Astrocyte (in vitro differentiated cells and primary cell): Measurements from ENCODE around the gene SLC39A10.

Experiments
- EZH2 ChIP-seq: IDR thresholded peaks from 2 replicates; pipeline ENCODE4 v1.6.1; 2012; ENCODE audit warnings: mild to moderate bottlenecking, low read length, inconsistent platforms; ENCODE audit not compliant: insufficient read depth
- TF ChIP-seq, protein P1 (sequence below): IDR thresholded peaks from 2 replicates; pipeline ENCODE4 v1.5.1; 2011; ENCODE audit warnings: low read depth, mild to moderate bottlenecking, inconsistent platforms, low read length, moderate library complexity; ENCODE audit not compliant: insufficient read depth

- TF ChIP-seq, protein P1, sequence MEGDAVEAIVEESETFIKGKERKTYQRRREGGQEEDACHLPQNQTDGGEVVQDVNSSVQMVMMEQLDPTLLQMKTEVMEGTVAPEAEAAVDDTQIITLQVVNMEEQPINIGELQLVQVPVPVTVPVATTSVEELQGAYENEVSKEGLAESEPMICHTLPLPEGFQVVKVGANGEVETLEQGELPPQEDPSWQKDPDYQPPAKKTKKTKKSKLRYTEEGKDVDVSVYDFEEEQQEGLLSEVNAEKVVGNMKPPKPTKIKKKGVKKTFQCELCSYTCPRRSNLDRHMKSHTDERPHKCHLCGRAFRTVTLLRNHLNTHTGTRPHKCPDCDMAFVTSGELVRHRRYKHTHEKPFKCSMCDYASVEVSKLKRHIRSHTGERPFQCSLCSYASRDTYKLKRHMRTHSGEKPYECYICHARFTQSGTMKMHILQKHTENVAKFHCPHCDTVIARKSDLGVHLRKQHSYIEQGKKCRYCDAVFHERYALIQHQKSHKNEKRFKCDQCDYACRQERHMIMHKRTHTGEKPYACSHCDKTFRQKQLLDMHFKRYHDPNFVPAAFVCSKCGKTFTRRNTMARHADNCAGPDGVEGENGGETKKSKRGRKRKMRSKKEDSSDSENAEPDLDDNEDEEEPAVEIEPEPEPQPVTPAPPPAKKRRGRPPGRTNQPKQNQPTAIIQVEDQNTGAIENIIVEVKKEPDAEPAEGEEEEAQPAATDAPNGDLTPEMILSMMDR = no peak
- TF ChIP-seq EZH2 = no peak
Measured at GRCh38 chr2:195646424-195646823, 10.6 kb upstream of the SLC39A10 start.
